SK-N-MC (cell line): ENCODE measurements around the gene PRSS22.

ENCODE experiments used
- EZH2 ChIP-seq: fragments of 200-600 bp; sonication (generic); IDR thresholded peaks from one replicate; pipeline ENCODE4 v1.6.1; 2017; ENCODE audit warnings: antibody characterized with exemption
- FOXP2 ChIP-seq: optimal IDR thresholded peaks from 2 replicates; pipeline ENCODE3; 2011; ENCODE audit warnings: mild to moderate bottlenecking, moderate library complexity; ENCODE audit not compliant: insufficient read depth; ENCODE audit errors: extremely low read length, control extremely low read depth
- POLR2AphosphoS5 ChIP-seq: IDR thresholded peaks from 2 replicates; pipeline ENCODE4 v1.6.1; 2012; ENCODE audit warnings: mild to moderate bottlenecking, low read depth, low read length, borderline replicate concordance

GRCh38 chr16:2848933-2849725 lies 8.8 kb downstream of the PRSS22 start:
- TF ChIP-seq POLR2AphosphoS5: no peak
- TF ChIP-seq EZH2: no peak
- TF ChIP-seq FOXP2: no peak
